GM19467 (cell line): ENCODE results near the gene PPP3R1.

Experiments
- ATAC-seq: cut with Tn5 transposase; IDR thresholded peaks from one replicate; pipeline ENCODE4 v1.9.1; 2021; ENCODE audit warnings: mild to moderate bottlenecking, moderate library complexity; ENCODE audit not compliant: unreplicated experiment

PPP3R1 gene

GRCh38 chr2:68252400-68253218 is at the start of gene PPP3R1:
Gene PPP3R1 (minus strand): TSS chr2:68252532. CDS start chr2:68252127, 405 bp downstream.
- ATAC-seq = peak; percentile 76

GRCh38 chr2:68295516-68295915 is 43.2 kb upstream of the PPP3R1 start:
- ATAC-seq = peak; percentile 62

GRCh38 chr2:68294913-68295312 is 42.6 kb upstream of the PPP3R1 start:
- ATAC-seq = no peak

GRCh38 chr2:68294187-68294586 is 41.9 kb upstream of the PPP3R1 start:
- ATAC-seq = no peak

GRCh38 chr2:68293755-68294154 is 41.4 kb upstream of the PPP3R1 start:
- ATAC-seq = no peak

- ATAC-seq = no peak
These were observed 40.7 kb upstream of the PPP3R1 start for GRCh38 chr2:68293024-68293423.

- peak; percentile 71 for ATAC-seq
These were observed 39.9 kb upstream of the PPP3R1 start for GRCh38 chr2:68292108-68292710.

GRCh38 chr2:68291314-68291713 is 39.0 kb upstream of the PPP3R1 start:
- no peak for ATAC-seq

GRCh38 chr2:68290901-68291300 is 38.6 kb upstream of the PPP3R1 start:
- no peak for ATAC-seq

- no peak for ATAC-seq
These were observed 35.5 kb upstream of the PPP3R1 start for GRCh38 chr2:68287580-68288441.

- no peak for ATAC-seq
These were observed 32.6 kb upstream of the PPP3R1 start for GRCh38 chr2:68284896-68285295.

GRCh38 chr2:68283419-68283812 is 31.1 kb upstream of the PPP3R1 start:
- ATAC-seq = no peak

GRCh38 chr2:68282811-68283418 is 30.6 kb upstream of the PPP3R1 start:
- no peak for ATAC-seq

- ATAC-seq = no peak
These were observed 28.5 kb upstream of the PPP3R1 start for GRCh38 chr2:68280796-68281195.

- ATAC-seq = no peak
These were observed 28.0 kb upstream of the PPP3R1 start for GRCh38 chr2:68280348-68280747.

GRCh38 chr2:68279691-68280090 is 27.4 kb upstream of the PPP3R1 start:
- no peak for ATAC-seq

- ATAC-seq = no peak
These were observed 25.8 kb upstream of the PPP3R1 start for GRCh38 chr2:68278169-68278568.

GRCh38 chr2:68274022-68274421 is 21.7 kb upstream of the PPP3R1 start:
- no peak for ATAC-seq

- ATAC-seq = no peak
These were observed 20.1 kb upstream of the PPP3R1 start for GRCh38 chr2:68272246-68272994.

- no peak for ATAC-seq
These were observed 14.3 kb upstream of the PPP3R1 start for GRCh38 chr2:68266655-68267054.
